Aortic smooth muscle cell (primary cell): Measurements from ENCODE around the gene STXBP5L. TPM values are rescaled to one million over a fixed set of nuclear protein-coding genes. Genes with fewer than 3 reads are reported as not detected.

ENCODE experiments used
- total RNA-seq: library from RNA; depleted of rRNA; stranded (reverse); fragments of >200 nt; gene quantifications from 2 replicates; pipeline ENCODE4 v1.2.3, GENCODE V29; 2014

Gene STXBP5L
- total RNA-seq = not detected in 2 replicates

GRCh38 chr3:120908030-120908794 is at the start of gene STXBP5L:
STXBP5L (plus strand) TSS chr3:120908205; CDS start chr3:120909579, 1,374 bp downstream.

Other genes starting within 250 kb of the STXBP5L start
- 0.19 TPM in 1 of 2 replicates, not detected in the other for gene HGD, start 226.0 kb upstream of the STXBP5L start, total RNA-seq
- gene RABL3, start 165.7 kb upstream of the STXBP5L start, total RNA-seq = 13.2 and 16.0 TPM in 2 replicates
- 12.0 and 14.8 TPM in 2 replicates for gene GTF2E1, start 165.5 kb upstream of the STXBP5L start, total RNA-seq